Measurements from ENCODE around the gene TTLL10.
A peak's percentile ranks its signal among the peaks of the same experiment; 100 is the strongest.

Gene TTLL10

DNA sequence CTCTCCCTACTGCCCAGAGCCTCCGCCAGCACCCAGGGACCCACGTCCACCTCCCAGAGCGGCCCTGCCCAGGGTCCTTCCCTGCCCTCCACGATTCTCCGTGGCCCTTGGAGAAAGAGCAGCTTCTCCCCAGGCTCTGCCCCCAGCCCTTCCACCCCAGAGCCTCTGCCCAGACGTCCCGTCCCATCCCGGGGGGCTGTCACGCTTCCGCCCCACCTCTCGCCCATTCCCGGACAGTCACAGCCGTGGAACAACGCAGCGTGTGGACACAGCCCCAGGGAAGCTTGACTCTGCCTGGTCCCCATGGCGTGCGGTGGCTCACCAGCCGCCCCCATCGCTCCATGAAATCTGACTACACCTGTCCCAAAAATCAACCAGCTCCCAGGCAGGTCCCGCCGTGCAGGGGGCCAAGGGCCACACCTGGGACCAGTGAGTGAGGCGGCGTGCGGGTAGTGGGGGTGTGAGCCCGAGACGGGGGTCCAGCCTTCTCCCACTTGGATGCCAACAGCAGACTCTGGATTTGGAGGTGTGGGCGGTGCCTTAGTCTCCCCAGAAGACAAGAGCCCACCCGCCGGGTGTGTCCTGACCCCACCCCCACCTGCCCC, 12.5 kb upstream of the TTLL10 start:
- no peak for DNase-seq

- DNase-seq, result no peak
Observed at GRCh38 chr1:1161683-1162079, 12.0 kb upstream of the TTLL10 start.

GRCh38 chr1:1162597-1163537, 10.8 kb upstream of the TTLL10 start:
- peak; percentile 75 for DNase-seq

GRCh38 chr1:1163538-1164070, 10.1 kb upstream of the TTLL10 start:
- no peak for DNase-seq

DNA sequence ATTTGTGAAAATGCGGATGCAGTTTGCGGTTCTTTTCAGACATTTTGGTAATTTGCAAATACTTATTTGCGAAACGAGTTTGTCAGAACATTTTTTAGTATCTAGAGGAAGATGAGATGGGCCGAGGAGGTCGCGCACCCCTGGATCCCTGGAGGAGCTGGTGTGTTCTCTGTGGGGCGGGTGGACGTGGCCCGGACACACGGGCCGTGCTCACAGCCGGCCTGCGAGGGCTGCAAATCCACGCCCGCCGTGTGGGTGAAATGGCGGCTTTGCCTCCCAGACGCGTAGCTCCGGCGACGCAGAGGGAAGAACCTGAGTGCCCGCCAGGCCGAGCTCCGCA, 9.3 kb upstream of the TTLL10 start:
- no peak for DNase-seq

DNA sequence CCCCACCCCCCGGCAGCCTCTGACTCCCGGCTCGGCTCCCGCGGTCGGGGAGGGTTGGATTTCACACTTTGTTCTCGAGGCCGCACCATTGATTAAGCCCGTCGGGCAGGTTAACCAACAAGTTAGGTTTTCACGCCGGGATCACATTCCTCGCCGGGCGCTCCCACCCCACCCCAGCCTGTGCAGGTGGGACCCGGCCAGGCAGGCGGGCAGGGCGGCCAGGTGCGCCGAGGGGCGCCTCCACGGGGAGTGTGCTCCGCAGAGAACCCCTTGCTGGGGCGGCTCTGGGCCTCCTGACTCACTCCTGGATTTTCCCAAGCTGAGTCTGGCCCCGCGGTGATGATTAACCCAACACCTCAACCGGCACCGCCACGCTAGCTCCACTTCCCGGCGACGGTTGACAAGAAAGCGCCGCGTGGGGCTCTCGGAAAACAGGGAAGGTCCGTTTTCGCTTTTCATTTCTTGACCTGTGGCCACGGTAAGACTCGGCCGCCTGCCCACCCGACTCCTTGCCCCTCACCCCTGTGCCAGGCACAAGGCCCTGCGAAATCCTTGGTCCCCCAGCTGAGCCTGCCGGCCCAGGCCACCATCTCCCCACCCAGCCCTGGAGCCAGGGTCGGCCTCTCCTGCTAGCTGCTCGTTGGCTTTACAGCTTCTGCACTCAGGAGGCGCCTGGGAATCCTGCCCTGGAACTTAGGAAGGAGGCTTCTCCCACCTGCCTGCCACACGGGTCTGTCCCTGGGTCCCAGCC, 8.8 kb upstream of the TTLL10 start:
- no peak for DNase-seq

DNA sequence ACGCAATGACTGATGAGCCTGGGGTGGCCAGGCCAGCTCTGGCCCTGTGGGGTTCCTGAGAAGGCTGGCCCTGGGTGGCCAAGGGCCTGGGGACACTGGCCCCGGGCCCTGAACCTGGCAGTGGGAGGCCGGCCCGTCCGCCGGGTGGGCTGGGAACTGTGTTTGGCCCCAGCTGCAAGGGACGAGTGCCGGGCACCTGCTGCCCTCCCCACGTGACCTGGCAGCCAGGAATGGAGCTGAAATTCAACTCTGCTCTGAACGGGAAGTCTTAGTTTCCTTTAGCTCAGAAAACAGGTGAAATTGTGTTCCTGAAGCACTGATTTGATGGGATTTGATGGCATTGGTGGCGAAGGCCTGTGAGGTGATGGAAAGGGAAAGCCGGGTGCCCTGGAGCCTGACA, 8.2 kb upstream of the TTLL10 start:
- no peak for DNase-seq

- DNase-seq, result no peak
Observed at GRCh38 chr1:1165900-1166421, 7.7 kb upstream of the TTLL10 start.

DNA sequence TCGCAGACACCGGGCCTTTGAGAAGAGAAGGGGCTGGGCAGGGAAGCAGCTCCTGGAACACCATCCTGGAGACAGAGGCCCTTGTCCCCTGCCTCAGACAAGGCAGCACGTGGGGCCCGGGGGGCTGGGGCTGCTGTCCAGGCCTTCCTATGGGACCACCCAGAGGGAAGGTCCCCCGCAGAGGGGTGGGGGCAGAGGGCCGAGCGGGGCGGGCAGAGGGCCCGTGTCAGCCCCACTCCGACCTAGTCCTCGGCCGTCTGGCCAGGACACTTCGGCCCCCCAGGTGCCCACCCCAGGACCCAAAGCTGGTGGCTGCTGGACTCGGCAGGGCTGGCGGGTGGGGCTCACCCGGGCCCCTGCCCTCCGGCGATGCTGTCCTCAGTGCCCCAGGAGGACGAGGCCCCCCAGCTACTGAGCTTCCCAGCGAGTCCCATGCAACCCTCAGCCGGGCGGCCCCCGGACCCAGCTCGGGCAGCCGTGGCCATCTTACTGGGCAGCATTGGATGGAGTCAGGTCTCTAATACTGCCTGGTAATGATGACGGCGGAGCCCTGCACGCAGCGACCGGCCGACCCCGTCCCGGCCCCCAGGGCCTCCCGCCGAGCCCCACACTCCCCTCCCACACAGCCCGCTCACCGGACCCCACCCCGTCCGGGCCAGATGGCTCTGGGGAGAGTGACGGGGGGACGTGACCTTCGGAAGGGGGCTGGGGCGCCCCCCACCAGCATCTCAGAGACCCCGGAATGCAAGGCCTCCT, 6.9 kb upstream of the TTLL10 start:
- no peak for DNase-seq

- DNase-seq, result no peak
Observed at GRCh38 chr1:1167398-1167821, 6.3 kb upstream of the TTLL10 start.

GRCh38 chr1:1167841-1168450, 5.7 kb upstream of the TTLL10 start:
- no peak for DNase-seq

GRCh38 chr1:1168451-1169411, 4.9 kb upstream of the TTLL10 start:
- DNase-seq, result no peak

DNA sequence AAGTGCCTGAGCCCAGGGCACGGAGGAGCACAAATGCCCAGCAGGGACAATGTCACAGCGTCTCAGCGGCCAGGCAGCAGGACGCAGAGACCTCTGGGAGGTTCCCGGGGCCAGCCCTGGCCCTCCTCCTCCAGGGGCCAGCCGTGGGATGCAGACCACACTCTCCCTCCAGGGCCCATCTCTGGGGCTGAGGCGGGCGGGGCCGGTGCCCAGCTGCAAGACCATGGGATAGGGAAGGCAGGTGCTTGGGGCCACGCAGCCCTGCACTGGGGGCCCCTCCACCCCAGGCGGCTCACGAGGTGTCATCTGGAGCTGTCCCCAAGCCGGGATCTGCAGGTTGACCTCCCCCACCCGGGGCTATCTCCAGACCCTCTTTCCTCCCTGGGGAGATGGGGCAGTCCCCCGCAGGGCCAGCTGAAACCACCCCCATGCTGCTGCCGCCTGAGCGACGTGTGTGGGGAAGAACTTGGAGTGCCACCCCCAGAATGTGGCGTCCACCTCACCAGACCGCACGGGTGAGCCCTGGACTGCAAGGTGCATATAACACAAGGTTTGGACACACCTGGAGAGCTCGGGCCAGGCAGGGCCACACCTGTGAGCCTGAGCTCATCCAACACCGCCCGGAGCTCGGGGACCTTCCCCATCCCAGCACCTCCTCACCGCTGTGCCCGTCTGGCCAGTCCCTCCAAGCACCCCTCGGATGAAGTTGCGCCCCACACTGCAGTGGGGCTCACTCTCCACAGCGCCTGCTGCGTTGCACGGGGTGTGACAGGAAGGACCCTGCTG, 4.1 kb upstream of the TTLL10 start:
- no peak for DNase-seq

DNA sequence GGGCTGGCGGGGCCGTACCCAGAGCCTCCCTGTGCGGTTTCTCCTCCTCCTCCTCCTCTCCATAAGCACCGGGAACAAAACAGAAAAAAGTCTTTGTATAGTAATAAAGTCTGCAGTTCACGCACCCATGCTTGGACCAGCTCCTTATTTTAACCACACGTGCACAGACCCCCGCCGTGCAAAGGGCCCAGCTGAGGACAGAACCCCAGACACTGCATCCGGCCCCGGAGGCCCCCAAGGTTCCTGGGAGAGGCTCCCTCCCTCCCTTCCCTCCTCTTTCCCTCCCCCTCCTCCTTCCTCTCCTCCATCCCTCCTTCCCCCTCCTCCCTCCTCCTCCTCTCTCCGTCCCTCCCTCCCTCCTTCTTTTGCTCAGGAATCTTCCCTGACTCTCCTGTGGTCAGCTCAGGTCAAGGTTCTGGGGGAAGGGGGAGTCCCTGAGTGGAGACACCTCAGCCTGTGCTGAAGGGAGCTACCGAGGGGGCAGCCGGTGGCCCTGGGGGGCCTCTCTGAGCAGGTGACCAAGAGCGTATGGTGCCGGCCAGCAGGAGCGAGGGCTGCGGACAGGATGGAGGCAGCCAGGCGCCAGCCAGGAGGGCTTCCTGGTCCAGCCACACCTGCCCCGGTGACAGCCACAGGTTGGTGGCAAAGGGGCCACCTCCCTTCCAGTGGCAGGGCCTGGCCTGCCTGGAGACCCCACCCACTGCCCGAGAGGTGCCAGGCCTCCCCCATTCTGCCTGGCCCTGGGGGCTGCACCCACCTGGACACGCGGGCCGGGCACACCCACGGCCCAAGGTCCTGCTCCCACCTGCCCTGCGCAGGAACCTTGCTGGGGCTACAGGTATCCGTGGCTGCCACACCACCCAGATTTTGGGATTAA, 3.2 kb upstream of the TTLL10 start:
- DNase-seq, result no peak

DNA sequence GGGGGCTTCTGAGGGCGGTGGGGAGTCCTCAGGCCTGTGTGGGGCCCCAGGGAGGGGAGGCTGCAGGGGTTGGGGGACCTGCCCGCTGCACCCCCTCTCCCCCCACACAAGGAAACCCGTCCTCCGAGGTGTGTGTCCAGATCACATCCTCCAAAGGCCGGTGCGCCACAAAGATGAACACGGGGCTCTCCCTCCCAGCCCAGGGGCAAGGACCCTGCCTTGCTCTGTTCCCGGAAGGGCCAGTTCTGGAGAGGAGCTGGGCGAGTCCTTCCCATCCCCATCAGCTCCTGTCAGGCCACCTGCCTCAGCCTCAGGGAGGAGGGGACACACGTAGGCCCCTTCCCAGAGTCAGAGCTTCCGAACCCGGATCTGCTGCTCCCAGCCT, 2.5 kb upstream of the TTLL10 start:
- no peak for DNase-seq

- no peak for DNase-seq
Observed at GRCh38 chr1:1171546-1172340, 1.9 kb upstream of the TTLL10 start.

DNA sequence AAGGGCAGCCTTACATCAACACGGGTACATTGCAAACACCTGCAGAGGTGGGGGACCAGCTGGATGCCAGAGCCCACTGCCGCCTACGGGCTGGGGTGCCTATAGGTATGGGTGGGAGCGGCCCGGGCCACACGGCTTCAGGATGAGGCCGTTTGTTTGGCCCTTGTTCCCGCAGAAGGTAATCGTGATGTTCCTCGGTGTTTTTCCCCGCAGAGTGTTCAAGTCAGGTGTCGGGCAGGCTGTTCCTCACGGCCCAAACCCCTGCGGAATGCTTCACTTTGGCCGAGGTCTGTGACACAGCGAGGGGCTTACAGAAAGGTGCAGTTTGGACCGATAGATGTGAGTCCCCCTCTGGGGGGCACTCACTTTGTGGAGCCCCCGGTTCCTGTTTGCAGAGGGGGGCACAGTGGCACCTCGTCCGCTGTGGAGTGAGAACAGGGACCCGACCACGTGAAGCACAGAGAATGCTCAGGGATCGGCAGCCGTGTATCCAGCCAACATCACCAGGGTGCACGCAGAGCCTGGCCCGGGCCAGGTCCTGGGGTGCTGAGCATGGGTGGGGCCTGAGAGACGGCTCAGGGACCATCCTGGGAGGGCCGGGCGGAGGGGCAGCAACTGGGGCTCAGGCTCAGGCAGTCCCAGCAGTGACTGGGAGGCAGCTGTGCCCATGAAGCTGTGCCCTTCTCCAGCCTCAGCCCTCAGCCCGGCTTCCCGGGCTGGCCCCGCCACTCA, 453 bp upstream of the TTLL10 start:
- no peak for DNase-seq

Data from NCI-H2081 treated with DMSO at 0.1 percent for 48 hours (cell line).